Neural progenitor cell (in vitro differentiated cells): Measurements from ENCODE around the gene EIF4G3. TPM values are rescaled to one million over a fixed set of nuclear protein-coding genes. Genes with fewer than 3 reads are reported as not detected.
A peak's percentile ranks its signal among the peaks of the same experiment; 100 is the strongest.

Source experiments
- DNase-seq: peaks from one replicate; pipeline ENCODE4 v3.0.0-alpha.2; 2016; ENCODE audit warnings: low spot score
- H2AFZ ChIP-seq: fragments of 200-600 bp; sonication (generic); replicated peaks from 2 replicates; pipeline ENCODE4 v1.6.1; 2016; ENCODE audit warnings: antibody characterized with exemption
- H3F3A ChIP-seq: fragments of 200-600 bp; sonication (generic); 2 replicates; pipeline ENCODE4 v1.6.1; 2016; ENCODE audit warnings: antibody characterized with exemption, low read depth
- H3K27ac ChIP-seq: fragments of 200-600 bp; sonication (generic); 2 replicates; pipeline ENCODE4 v1.5.1; 2016; ENCODE audit warnings: mild to moderate bottlenecking
- H3K27me3 ChIP-seq: fragments of 200-600 bp; sonication (generic); 2 replicates; pipeline ENCODE4 v1.6.1; 2016; ENCODE audit warnings: mild to moderate bottlenecking, moderate library complexity
- H3K36me3 ChIP-seq: fragments of 200-600 bp; sonication (generic); 2 replicates; pipeline ENCODE4 v1.5.1; 2016
- H3K4me1 ChIP-seq: fragments of 200-600 bp; sonication (generic); 2 replicates; pipeline ENCODE4 v1.6.1; 2016; ENCODE audit warnings: mixed run types
- H3K4me2 ChIP-seq: fragments of 200-600 bp; sonication (generic); 2 replicates; pipeline ENCODE4 v1.6.1; 2016
- H3K4me3 ChIP-seq: fragments of 200-600 bp; sonication (generic); 2 replicates; pipeline ENCODE4 v1.5.1; 2016
- H3K79me2 ChIP-seq: fragments of 200-600 bp; sonication (generic); 2 replicates; pipeline ENCODE4 v1.6.1; 2016; ENCODE audit warnings: low read depth
- H3K9ac ChIP-seq: fragments of 200-600 bp; sonication (generic); 2 replicates; pipeline ENCODE4 v1.6.1; 2016
- H3K9me3 ChIP-seq: fragments of 200-600 bp; sonication (generic); 2 replicates; pipeline ENCODE4 v1.5.1; 2016; ENCODE audit warnings: low read depth
- H4K20me1 ChIP-seq: fragments of 200-600 bp; sonication (generic); 2 replicates; pipeline ENCODE4 v1.6.1; 2016; ENCODE audit warnings: low read depth
- H3K27ac Mint-ChIP-seq: 3 replicates; pipeline ENCODE4 v1.8.0; 2021; ENCODE audit warnings: mixed read lengths
- H3K27me3 Mint-ChIP-seq: 2 replicates; pipeline ENCODE4 v1.8.0; 2022; ENCODE audit warnings: low read depth, mild to moderate bottlenecking, inconsistent platforms, moderate library complexity, mixed read lengths; ENCODE audit not compliant: insufficient read depth
- H3K36me3 Mint-ChIP-seq: 3 replicates; pipeline ENCODE4 v1.8.0; 2021; ENCODE audit warnings: mixed read lengths
- H3K4me1 Mint-ChIP-seq: 3 replicates; pipeline ENCODE4 v1.8.0; 2021; ENCODE audit warnings: mixed read lengths
- H3K4me3 Mint-ChIP-seq: 3 replicates; pipeline ENCODE4 v1.8.0; 2021; ENCODE audit warnings: mild to moderate bottlenecking, moderate library complexity, mixed read lengths
- H3K9me3 Mint-ChIP-seq: 3 replicates; pipeline ENCODE4 v1.8.0; 2020; ENCODE audit warnings: mixed read lengths
- CTCF ChIP-seq: fragments of 200-600 bp; sonication (generic); IDR thresholded peaks from 2 replicates; pipeline ENCODE4 v1.5.1; 2017; ENCODE audit warnings: antibody characterized with exemption, mild to moderate bottlenecking
- EZH2 ChIP-seq: fragments of 200-600 bp; sonication (generic); IDR thresholded peaks from 2 replicates; pipeline ENCODE4 v1.6.1; 2017; ENCODE audit warnings: antibody characterized with exemption, mild to moderate bottlenecking, moderate library complexity
- EZH2phosphoT487 ChIP-seq: fragments of 200-600 bp; sonication (generic); IDR thresholded peaks from 2 replicates; pipeline ENCODE4 v1.6.1; 2017; ENCODE audit warnings: antibody characterized with exemption
- total RNA-seq: library from RNA; depleted of rRNA; stranded (reverse); fragments of >200 nt; gene quantifications from 2 replicates; pipeline ENCODE4 v1.2.3, GENCODE V29; 2015; ENCODE audit warnings: low replicate concordance

EIF4G3 gene
- total RNA-seq, 1 donor from 2014 or later: 73.4 TPM

GRCh38 chr1:21124846-21125245, 51.9 kb downstream of the EIF4G3 start:
- H3K27me3 Mint-ChIP-seq: no peaks in the 10 kb centered on the region
- H3K27ac Mint-ChIP-seq: no peak overlapping the region
- H3K9me3 Mint-ChIP-seq: no peaks in the 10 kb centered on the region
- Histone ChIP-seq H3K27me3 (no peaks in the 10 kb centered on the region), H2AFZ (no peak overlapping the region), H4K20me1 (peaks cover 35% of the 10 kb centered on the region), H3K79me2 (peaks cover 88% of the 10 kb centered on the region), H3K36me3 (no peaks in the 10 kb centered on the region), H3K4me1 (peaks cover 5% of the 10 kb centered on the region), H3K4me2 (no peak overlapping the region), H3F3A (peaks cover 6% of the 10 kb centered on the region), H3K9me3 (no peaks in the 10 kb centered on the region), H3K9ac (no peak overlapping the region), H3K27ac (no peak overlapping the region), H3K4me3 (no peak overlapping the region)
- TF ChIP-seq EZH2phosphoT487: no peak
- no peak for TF ChIP-seq CTCF
- no peak for TF ChIP-seq EZH2
- no peak for DNase-seq
- peaks cover 18% of the 10 kb centered on the region for H3K36me3 Mint-ChIP-seq
- H3K4me3 Mint-ChIP-seq: no peak overlapping the region
- peaks cover 2% of the 10 kb centered on the region for H3K4me1 Mint-ChIP-seq

- DNase-seq: no peak
- H3F3A ChIP-seq: peaks cover 4% of the 10 kb centered on the region
- no peaks in the 10 kb centered on the region for H3K9me3 ChIP-seq
- no peaks in the 10 kb centered on the region for H3K27me3 ChIP-seq
- H3K27me3 Mint-ChIP-seq: no peaks in the 10 kb centered on the region
- no peak overlapping the region for H3K27ac ChIP-seq
- H3K36me3 Mint-ChIP-seq: peaks cover 11% of the 10 kb centered on the region
- peaks cover 87% of the 10 kb centered on the region for H3K79me2 ChIP-seq
- H3K4me3 ChIP-seq: no peak overlapping the region
- peaks cover 5% of the 10 kb centered on the region for H3K4me1 ChIP-seq
- H4K20me1 ChIP-seq: peaks cover 35% of the 10 kb centered on the region
- H3K4me1 Mint-ChIP-seq: peaks cover 2% of the 10 kb centered on the region
- no peak overlapping the region for H2AFZ ChIP-seq
- no peaks in the 10 kb centered on the region for H3K9me3 Mint-ChIP-seq
- H3K4me2 ChIP-seq: no peak overlapping the region
- TF ChIP-seq CTCF: no peak
- no peak for TF ChIP-seq EZH2phosphoT487
- TF ChIP-seq EZH2: no peak
- H3K4me3 Mint-ChIP-seq: no peak overlapping the region
- no peak overlapping the region for H3K9ac ChIP-seq
- H3K36me3 ChIP-seq: no peaks in the 10 kb centered on the region
- peak overlapping the region; percentile 5 for H3K27ac Mint-ChIP-seq
These were observed 53.3 kb downstream of the EIF4G3 start for GRCh38 chr1:21123287-21123948.

GRCh38 chr1:21121764-21122471, 54.8 kb downstream of the EIF4G3 start:
- H3K27ac ChIP-seq: no peak overlapping the region
- peaks cover 93% of the 10 kb centered on the region for H3K79me2 ChIP-seq
- no peak for TF ChIP-seq EZH2phosphoT487
- no peak for TF ChIP-seq EZH2
- TF ChIP-seq CTCF: no peak
- H3K27ac Mint-ChIP-seq: no peak overlapping the region
- H3K9ac ChIP-seq: no peak overlapping the region
- no peaks in the 10 kb centered on the region for H3K9me3 ChIP-seq
- H3K4me1 Mint-ChIP-seq: peaks cover 15% of the 10 kb centered on the region
- H3K4me2 ChIP-seq: no peak overlapping the region
- H4K20me1 ChIP-seq: peaks cover 39% of the 10 kb centered on the region
- no peaks in the 10 kb centered on the region for H3K9me3 Mint-ChIP-seq
- no peak overlapping the region for H2AFZ ChIP-seq
- no peaks in the 10 kb centered on the region for H3K36me3 ChIP-seq
- H3K4me3 ChIP-seq: no peak overlapping the region
- H3K36me3 Mint-ChIP-seq: peaks cover 8% of the 10 kb centered on the region
- no peaks in the 10 kb centered on the region for H3K27me3 ChIP-seq
- peaks cover 18% of the 10 kb centered on the region for H3K4me1 ChIP-seq
- no peak overlapping the region for H3K4me3 Mint-ChIP-seq
- H3K27me3 Mint-ChIP-seq: no peaks in the 10 kb centered on the region
- H3F3A ChIP-seq: peaks cover 4% of the 10 kb centered on the region
- no peak for DNase-seq
